HG03064 (cell line): Measurements from ENCODE around the gene CAMKMT.

Source experiments
- ATAC-seq: cut with Tn5 transposase; IDR thresholded peaks from one replicate; pipeline ENCODE4 v1.9.1; 2021; ENCODE audit warnings: low read depth; ENCODE audit not compliant: unreplicated experiment

The CAMKMT gene

DNA sequence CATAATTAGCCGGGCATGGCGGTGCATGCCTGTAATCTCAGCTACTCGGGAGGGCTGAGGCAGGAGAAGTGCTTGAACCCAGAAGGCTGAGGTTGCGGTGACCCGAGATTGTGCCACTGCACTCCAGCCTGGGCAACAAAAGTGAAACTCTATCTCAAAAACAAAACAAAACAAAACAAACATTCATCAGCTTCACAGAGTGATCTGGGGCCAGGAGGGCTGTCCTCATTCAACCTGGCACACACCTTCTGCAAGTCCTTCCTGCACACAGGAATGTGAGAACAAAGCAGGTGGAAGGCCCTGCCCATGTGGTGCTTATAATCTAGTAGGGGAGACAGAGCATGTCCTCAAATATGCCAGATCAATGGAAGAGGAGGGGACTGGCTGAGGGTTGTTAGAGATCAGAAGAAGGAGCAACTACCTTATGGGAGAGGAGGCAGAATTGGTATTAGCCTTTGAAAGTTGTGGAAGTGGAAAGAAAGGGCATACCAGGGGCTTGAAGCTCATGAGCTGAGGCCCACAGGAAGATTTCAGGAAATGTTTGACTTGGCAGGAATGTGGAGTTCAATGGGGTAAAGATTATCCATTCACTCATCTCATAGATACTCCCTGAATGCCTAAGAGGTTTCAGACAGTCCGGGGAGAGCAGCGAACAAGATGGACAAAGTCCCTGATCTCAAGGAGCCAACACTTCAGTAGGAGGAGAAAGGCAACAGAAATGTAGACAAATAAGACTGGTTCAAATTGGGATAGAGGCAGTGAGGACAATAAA, 424.5 kb downstream of the CAMKMT start:
- ATAC-seq = no peak

DNA sequence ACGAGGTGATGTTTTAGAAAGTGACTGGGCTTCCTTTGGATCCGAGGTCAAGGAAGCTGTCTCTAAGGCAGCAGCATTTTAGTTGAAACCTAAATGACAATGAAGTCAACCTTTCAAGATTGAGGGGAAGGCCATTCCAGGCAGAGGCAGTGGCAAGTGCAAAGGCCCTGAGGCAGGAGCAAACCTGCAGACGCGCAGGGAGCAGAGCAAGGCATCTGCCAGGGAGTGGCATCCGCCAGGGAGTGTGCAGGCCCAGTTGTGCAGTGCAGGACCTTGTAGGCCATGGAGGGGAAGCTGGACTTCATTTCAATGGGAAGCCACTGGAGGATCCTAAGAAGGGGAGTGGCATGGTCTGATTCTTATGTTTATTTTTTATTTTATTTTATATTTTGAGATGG, 425.1 kb downstream of the CAMKMT start:
- ATAC-seq = no peak

DNA sequence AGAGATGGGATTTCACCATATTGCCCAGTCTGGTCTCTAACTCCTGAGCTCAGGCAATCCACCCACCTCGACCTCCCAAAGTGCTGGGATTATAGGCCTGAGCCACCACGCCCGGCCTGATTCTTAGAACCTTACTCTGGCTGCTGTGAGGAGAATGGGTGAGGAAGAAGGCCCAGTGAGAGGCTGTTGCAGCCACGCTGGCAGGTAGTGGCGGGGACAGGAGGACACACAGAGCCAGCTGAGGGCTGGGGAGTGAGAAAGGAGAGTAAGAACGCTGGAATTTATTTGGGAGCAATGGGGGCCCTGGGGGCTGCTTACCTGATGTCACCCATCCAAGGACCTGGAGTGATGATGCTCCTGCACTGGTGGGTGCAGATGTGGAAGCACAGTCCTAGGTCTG, 425.9 kb downstream of the CAMKMT start:
- ATAC-seq = no peak

DNA sequence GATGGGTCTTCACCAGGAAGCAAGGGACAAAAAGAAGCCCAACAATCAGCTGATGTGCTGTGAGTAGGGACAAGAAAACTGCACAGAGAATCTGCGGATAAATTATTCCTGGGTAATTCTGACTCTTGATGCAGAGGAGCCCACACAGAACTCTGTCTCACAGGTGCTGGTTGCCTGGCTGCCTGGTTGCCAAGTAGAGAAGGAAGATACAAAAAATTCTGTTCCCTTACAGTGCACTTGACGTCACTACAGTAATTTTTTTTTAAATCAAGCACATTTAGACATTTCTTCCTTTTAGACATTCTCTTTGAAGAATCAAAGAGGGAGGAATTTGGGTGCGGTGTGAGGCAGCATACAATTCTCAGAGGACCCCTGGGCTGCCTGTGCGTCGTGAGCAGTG, 427.7 kb downstream of the CAMKMT start:
- ATAC-seq = no peak

DNA sequence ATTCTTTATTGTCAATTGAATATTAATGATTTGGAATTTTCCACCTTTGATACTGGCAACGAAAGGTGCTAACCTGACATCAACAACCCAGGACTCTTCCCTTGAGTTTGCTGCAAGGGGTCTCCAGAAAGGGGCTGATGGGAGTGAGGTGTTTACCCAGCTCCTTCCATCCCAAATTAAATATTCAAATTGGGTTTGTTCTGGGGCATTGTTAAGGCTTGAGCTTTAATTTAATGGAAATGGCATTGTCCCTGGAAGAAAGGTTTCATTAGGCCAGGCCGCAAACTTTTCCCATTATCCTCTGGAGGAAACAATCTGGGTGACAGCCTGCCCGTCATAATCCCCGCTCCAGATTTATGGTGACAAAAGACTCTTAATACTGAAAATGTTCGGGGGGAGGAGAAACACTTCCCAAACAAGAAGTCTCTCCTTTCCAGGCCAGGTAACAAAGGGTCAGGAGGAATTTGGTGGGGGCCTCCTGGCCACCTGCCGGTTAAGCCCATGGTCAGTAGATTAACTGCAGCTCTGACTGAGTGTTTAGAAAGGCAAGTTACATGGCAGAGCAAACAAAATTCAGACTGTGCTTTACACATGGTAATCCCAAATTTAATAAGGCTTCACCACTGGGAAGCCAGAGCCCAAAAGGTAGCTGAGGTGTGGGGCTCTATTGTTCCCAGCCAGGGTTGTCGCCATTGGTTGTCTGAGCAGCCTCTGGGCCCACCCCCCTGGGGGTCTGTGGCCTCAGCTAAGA, 428.4 kb downstream of the CAMKMT start:
- no peak for ATAC-seq

DNA sequence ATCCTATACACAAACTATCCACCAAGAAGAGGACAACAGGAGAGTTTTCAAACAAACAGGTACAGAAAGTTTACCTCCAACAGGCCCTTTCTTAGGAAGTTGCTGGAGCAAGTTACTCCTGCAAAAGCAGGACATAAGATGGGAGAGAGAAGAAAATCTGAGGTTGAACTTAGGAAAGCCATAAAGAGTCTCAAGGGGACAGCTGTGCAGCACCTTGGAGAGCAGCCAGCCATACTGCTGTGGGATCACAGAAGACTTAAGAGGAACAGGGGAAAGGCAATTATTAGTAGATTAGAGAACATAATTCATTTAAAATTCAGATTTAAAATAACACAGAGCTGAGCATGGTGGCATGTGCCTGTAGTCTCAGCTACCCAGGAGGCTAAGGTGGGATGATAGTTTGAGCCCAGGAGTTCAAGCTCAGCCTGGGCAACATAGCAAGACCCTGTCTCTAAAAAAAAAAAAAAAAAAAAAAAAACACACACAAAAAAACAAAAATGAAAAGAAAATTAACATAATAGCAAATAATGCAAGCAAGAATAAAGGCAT, 431.6 kb downstream of the CAMKMT start:
- no peak for ATAC-seq

DNA sequence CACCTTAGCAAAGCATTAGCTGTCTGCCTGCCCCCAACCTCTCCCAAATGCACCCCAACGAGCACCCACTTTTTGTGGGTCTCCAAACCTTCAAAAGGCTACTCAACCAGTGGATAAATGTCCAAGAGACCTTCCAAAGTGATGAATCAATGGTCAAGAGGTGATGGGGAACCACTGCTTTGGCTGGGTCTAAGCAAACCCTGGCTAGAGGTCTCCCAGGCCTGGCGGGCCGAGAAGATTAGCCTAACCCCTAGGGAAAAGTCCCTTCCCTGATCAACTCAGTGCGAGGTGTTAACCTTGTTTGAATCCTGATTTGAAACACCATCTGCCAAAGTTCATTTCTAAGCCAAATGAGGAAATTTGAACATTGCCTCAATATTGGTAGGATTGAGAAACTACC, 435.0 kb downstream of the CAMKMT start:
- no peak for ATAC-seq

DNA sequence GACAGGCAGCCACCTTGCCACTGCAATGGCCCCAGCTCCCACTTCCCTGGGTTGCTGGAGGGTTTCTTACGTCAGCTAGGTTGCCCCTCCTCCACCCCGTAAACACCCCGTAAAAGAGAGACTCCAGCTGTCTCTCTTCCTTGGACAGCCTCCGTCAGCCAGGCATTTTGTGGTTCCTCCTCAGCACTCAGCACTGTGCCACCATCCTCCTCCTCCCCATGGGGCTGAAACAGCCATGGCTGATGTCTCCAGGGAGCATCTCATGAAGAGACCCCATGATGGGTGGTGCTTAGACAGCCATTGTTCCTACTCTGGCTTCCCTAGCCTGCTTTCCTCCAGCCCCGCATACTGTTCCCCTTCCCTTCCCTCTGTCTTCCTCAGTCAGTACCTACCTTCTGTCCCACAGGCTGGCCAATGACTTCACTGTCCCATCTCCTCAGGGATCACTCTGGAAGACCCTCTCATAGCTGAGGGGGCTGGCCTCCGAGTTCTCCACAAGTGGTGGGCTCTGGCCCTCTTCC, 436.5 kb downstream of the CAMKMT start:
- no peak for ATAC-seq

DNA sequence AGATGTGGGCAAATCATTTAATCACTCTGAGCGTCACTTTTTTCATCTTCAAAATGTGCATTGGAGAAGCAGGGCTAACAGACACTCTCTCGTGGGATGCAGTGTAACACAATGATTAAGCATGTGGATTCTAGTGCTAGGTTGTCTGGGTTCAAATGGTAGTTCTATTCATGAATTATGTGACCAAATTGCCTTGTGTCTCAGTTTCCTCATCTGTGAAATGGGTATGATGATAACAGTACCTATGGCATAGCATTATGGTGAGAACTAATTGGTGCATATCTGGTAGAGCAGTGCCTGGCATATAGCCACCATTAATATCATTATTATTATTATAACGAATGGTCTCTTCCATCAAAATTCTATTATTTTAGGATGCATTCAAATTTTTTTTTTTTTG, 437.4 kb downstream of the CAMKMT start:
- ATAC-seq = no peak

DNA sequence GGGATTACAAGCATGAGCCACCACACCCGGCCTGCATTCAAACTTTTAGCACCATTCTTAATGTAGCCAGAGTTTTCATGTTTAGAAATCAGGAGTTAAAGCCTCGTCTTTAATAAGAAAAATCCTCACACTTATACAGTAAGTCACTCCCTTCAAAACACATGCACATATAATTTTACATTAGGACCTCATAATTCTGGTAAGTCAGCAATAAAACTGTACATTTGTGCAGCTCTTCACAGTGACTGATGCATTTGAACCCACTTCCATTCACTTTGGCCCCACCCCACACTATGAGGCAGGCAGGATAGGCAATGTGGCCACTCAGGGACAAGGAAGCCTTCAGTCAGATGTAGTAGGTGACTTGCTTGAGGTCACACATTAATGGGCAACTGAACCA, 438.0 kb downstream of the CAMKMT start:
- ATAC-seq = no peak

DNA sequence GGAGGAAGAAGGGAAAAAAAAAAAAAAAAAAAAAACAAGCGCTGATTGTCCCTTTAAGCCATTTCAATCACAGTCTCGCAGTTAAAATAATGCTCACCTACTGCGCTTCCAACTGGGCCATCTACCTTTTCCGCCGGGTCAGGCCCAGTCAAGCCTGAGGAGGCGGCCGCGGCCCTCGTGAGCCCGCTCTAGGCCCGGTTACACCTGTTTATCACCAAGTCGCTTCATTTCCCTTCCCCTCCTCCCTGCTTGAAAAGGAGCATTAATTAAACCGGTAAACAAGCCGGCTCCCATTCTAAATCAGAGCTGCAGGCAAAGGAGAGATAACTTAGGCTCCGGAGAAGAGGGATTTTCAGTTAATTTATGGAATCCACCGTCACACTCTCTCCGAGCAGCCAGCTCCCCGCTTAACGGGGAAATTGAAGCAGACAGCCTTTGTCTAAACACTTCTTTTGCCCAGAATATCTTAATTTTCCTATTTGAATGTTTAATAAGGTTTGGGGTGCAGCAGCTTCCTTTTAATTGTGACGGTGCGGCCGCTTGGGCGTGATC, 439.6 kb downstream of the CAMKMT start:
- no peak for ATAC-seq

DNA sequence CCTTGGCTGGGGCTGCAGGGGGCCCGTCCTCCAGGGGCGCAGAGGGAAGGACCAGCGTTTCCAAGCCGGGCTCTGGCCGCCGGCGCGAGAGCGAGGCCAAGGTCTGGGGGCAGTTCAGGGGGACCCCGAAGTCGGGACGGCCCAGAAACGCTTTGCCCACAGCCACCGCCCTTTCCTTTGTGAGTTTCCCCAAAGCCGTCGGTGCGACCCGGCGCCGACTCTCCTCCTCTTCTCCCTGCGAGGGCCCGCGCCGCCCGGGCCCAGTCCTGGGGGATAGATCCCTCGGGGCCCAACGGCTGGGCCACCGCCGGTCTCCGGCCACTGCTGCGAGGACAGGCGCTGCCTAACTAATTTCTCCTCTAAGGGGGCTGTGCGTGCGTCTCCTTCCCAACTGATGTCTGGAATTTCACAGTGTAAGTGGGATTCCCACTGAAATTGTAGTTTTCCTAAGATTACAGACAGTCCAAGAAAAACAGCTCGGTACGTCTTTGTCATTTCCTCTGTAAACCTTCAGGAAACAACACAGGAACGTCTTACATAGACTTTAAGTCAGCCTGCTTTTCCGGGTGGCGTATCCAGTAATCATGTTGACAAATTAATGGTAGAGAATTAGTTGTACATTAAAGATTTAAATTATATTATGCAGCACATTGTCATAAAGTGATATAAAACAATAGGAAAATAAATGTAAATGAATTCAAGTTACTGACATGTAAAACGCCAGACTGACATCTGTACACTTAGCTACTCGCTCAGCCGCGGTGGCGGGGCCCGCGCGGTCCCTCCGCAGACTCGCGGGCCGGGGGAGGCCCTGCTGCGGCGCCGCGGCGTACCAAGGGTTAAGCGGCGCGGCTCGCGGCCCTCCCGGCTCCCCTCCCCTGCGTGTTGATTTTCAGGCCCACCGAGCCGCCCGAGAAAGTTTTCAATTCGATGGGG, 440.4 kb downstream of the CAMKMT start:
- ATAC-seq = no peak

DNA sequence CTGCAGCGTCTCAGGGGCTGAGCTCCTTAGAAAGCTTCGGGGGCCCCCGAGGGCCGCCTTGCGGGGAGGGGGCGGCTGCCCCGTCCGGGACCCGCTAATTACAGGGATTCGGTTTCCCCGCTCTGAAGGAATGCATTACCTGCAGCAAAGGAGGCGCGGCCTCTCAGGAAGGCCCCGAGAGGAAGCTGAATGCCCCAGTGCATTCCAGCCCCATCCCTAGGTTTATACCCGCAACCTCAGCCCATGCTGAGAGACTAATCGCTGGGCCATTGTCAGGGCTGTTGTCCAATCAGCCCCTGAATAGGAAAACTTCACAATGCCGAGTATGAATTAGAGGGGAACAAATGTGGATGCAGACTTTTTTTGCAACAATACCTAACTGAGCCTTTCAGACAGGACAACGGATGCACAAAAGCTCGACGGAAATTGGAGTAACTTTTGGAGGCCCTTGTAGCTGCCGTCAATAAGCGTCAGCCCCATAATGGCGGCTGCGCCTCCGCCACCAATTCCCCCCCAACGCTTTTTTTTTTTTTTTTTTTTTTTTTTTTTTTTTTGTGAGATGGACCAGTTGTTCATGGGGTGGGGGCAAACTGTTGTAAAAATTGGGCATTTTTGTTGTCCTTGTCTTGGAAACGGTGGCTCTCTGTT, 441.2 kb downstream of the CAMKMT start:
- ATAC-seq = no peak

DNA sequence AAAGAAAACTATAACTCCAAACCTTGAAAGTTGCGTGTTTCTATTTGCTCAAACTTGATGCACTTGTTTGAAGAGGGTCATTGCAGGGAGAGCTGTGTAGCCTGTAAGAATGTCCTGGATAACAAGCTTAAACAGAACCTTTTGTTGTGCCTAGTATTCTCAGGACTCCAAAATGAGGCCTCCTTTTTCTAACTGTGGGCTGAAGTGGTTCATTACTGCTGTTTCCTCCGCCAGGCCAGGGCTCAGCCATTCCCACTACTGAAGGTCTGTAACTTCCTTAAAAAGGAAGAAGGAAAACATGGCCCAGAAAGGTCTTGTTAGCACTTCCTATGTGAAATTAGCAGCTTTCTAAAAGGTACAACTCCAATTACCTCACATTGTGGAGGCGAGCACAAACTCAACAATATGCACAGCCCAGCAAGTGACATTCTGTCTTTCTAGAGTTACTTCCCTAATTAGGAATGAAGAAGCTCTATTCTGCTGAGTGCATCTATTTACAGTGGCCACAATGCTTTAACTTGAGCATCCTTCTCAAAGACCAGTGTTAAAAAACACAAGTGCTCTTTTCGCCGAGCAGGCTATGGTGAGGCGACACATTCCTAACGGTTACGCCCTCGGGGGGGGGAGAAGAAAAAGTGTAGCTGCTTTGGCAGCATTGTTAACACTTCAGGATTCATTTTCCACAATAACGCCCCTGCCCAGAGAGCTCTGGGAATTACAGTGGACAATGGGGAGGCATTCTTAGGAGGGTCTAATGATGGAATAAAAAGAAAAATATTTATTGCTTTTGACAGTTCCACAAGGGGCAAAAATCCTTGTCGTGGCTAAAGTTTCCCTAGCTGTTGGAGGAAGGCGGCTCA, 442.9 kb downstream of the CAMKMT start:
- no peak for ATAC-seq

DNA sequence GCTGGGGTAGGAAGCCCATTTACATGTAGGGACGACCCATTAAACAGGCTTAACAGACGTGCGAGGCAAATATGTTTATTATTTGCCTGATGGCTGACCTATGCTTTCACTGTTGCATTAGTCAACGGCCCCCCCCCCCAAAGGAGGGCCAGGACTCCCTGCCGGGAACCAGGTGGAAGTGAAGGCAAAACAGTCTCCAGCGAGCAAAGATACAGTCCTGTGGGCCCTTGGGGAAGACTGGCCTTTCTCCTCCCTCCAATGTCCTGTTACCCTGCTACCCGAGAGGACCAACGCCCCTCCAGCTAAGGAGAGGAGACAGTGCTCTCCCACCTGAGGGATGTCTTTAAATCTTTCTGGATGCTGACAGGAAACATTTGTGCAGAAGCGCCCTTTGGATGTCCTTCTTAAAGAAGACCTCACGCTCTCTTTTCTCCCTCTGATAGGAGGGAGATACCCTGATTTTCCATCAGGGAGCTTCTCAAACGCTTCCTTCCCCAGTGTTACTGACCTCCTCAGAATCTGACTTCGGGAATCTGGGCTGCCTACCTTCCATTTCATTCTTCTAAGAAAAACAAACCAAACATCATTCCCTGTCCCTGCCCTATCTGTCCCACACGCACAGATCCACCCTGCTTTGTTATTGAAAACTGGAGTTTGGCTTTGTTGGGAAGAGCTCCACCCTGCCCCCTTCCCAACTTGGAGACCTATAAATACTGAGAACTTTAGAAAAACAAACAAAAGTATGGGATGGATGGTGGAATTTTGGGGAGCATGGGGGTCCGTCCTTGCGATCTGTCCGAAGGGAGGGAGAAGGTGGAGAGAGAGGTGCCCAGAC, 443.9 kb downstream of the CAMKMT start:
- no peak for ATAC-seq

DNA sequence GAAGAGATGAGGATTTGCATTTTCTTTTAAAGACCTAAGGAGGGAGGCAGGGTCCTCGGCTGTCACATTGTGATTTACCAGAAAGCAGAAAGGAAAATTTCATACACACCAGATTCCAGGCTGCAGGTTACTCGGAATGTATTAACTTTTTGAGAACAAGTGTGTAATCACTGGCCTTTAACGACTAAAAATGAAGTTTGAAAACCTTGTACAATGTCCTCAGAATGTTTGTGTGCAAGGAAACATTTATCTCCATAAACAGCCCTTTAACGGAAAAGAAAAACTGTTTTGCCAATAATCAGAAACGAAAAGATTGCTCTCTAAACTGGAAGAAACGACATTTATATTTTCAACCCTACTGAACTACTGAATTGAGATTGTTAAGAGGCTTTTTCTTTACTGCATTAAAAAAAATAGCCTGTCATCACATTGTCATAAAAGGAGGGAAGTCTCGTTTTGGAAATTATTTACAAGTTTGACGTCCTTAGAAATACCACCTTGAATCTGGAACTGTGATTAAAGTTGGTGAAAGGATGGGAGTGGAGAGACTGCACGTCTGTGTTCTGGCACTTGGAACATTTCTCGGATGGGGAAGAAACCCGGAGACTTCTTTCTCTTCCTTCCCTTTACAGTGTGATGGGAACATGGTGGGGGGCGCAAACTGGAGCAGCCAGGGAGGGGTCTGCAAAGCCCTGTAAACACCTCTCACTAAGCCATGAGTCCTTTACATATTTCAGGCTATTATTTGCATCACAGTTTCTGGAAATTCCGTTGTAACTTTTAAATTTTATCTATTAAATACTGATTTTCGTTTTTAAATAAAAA, 445.7 kb downstream of the CAMKMT start:
- no peak for ATAC-seq

DNA sequence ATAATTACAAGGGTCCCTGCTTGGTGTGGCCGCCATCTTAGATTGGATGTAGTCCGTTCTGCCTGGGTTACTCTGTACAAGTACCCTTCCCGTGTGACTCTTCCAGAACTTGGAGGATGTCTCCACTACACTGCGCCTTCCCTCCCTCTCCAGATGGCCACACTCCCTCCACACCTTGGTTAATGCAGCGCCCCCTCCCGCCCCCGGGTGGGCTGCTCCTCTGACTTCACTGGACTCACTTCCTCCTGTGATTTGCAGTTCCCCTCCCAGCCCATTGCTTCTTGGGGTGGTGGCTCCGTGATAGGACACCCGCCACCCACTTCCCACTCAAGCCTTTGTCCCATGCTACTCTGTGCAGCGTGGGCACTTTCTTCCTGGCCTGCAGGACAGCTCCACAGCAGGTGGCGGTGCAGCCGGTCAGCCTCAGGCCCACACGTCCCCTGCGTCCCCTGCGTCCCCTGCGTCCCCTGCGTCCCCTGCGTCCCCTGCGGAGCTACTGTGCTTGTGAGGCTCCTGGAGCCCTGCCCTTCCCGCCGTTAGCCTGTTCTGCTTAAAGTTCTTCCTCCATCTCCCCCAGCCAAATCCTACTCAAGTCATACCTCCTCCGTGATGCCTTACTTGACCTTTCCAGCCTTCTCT, 449.3 kb downstream of the CAMKMT start:
- no peak for ATAC-seq
